IPS DF 4.7 (cell line): ENCODE measurements around the gene MUC6.

Source experiments
- DNase-seq: peaks from one replicate; pipeline ENCODE4 v3.0.0-alpha.2; 2013; ENCODE audit warnings: low spot score; ENCODE audit errors: extremely low read depth

Gene MUC6

GRCh38 chr11:967995-968751 lies 68.3 kb downstream of the MUC6 start:
- DNase-seq = no peak

GRCh38 chr11:965206-965775 lies 71.2 kb downstream of the MUC6 start:
- no peak for DNase-seq

DNA sequence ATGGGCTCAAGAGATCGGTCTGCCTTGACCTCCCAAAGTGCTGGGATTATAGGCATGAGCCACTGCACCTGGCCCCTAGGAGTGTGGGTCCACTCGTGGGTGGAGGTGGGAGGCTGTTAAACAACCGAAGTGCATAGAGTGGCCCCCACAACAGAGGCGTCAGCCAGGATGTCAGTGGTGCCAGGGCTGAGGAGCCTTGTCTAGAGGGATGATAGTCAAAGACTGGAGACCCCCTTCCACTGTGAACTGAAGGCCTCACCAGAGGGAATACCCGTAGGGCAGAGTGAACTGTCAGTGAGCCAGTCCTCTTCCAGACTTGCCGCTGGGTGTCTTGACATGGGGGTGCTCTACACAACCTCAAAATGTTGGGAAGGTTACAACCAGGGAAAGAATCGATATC lies 72.7 kb downstream of the MUC6 start:
- no peak for DNase-seq
